Panc1 (cell line): Measurements from ENCODE around the gene PRKACB. TPM values are rescaled to one million over a fixed set of nuclear protein-coding genes. Genes with fewer than 3 reads are reported as not detected.

Experiments used
- ATAC-seq: fragments of 200-7000 bp; cut with Tn5 transposase; 2 replicates; pipeline ENCODE4 v1.9.1; 2020; ENCODE audit warnings: mild to moderate bottlenecking, moderate library complexity
- BruUV-seq: library from RNA; stranded (reverse); fragments of 400-500 nt; replicated peaks from 2 replicates; lab custom pipeline; 2021; lab: Mats Ljungman, UMichigan
- CTCF ChIA-PET: fragments of 300-600 bp; sonication (Branson Sonifier 250); formaldehyde crosslinking; loops from one replicate; lab custom pipeline; 2022; ENCODE audit warnings: antibody characterized with exemption; lab: Charles Lee
- POLR2A ChIA-PET: fragments of 300-600 bp; sonication (Branson Sonifier 250); formaldehyde crosslinking; loops from one replicate; lab custom pipeline; 2022; ENCODE audit warnings: antibody characterized with exemption; lab: Charles Lee
- DNase-seq: peaks from one replicate; pipeline ENCODE4 v3.0.0-alpha.2; 2010; ENCODE audit warnings: low read depth, low spot score
- H3K27ac ChIP-seq: 2 replicates; pipeline ENCODE4 v1.5.1; 2011; ENCODE audit warnings: mild to moderate bottlenecking, low read length, inconsistent platforms
- H3K27me3 ChIP-seq: fragments of 200-500 bp; sonication (Bioruptor generic); 2 replicates; pipeline ENCODE4 v1.6.0; 2014; ENCODE audit warnings: low read length, inconsistent platforms; ENCODE audit not compliant: control insufficient read depth, insufficient read depth
- H3K36me3 ChIP-seq: fragments of 200-500 bp; sonication (Bioruptor generic); 2 replicates; pipeline ENCODE4 v1.5.1; 2014; ENCODE audit warnings: inconsistent platforms, mild to moderate bottlenecking, low read length, moderate library complexity; ENCODE audit not compliant: control insufficient read depth, insufficient read depth
- H3K4me1 ChIP-seq: 2 replicates; pipeline ENCODE4 v1.5.1; 2011; ENCODE audit warnings: inconsistent platforms, mild to moderate bottlenecking, low read length, moderate library complexity; ENCODE audit not compliant: control insufficient read depth, insufficient read depth
- H3K4me3 ChIP-seq, 2 experiments: 2 replicates each; pipeline ENCODE4 v1.5.1; 2011 to 2012; ENCODE audit warnings: low read depth in 2 of 2, low read length in 2 of 2, mild to moderate bottlenecking in 2 of 2, inconsistent platforms in 1 of 2, moderate library complexity in 1 of 2
- H3K9me3 ChIP-seq: fragments of 200-500 bp; sonication (Bioruptor generic); 2 replicates; pipeline ENCODE4 v1.5.1; 2014; ENCODE audit warnings: low read depth, mild to moderate bottlenecking, inconsistent platforms, low read length, moderate library complexity; ENCODE audit not compliant: control insufficient read depth, insufficient read depth
- CTCF ChIP-seq: fragments of 450-650 bp; IDR thresholded peaks from 2 replicates; pipeline ENCODE4 v1.5.1; 2017; ENCODE audit warnings: mild to moderate bottlenecking
- POLR2AphosphoS5 ChIP-seq: IDR thresholded peaks from 2 replicates; pipeline ENCODE4 v1.6.1; 2012; ENCODE audit warnings: mild to moderate bottlenecking, low read depth, low read length, moderate library complexity
- REST ChIP-seq, 2 experiments: IDR thresholded peaks; 2 replicates each; pipeline ENCODE4 v1.6.1; 2011 to 2012; ENCODE audit warnings: low read depth in 2 of 2, control low read depth in 1 of 2, low read length in 1 of 2, mild to moderate bottlenecking in 1 of 2, moderate library complexity in 1 of 2; ENCODE audit not compliant: insufficient read depth in 1 of 2
- SIN3A ChIP-seq: IDR thresholded peaks from 2 replicates; pipeline ENCODE4 v1.6.1; 2012; ENCODE audit warnings: low read depth, mild to moderate bottlenecking, low read length, moderate library complexity, borderline replicate concordance; ENCODE audit not compliant: insufficient read depth
- TCF7L2 ChIP-seq: IDR thresholded peaks from 2 replicates; pipeline ENCODE4 v1.6.1; 2011; ENCODE audit warnings: mild to moderate bottlenecking, low read depth, low read length, inconsistent platforms
- in situ Hi-C: cut with HindIII; loops from 2 replicates; pipeline ENCODE4 v1.10.0; 2016; ENCODE audit warnings: low sequenced_read_pairs, low pct_unique_long_range_greater_than_20kb
- intact Hi-C: fragments of 100-400 bp; cut with micrococcal nuclease; formaldehyde crosslinking; loops from one replicate; pipeline ENCODE4 v1.10.0; 2022; ENCODE audit not compliant: unreplicated experiment
- total RNA-seq: library from RNA; stranded (reverse); gene quantifications from one replicate; pipeline ENCODE4 v1.2.1, GENCODE V29; 2021; ENCODE audit not compliant: unreplicated experiment

The PRKACB gene
- total RNA-seq, 1 experiment from 2014 or later: 54.9 TPM

GRCh38 chr1:84259376-84259775, 115.3 kb downstream of the PRKACB start:
- ATAC-seq: no peak
- ChIA-PET POLR2A (no interaction called here), CTCF (no interaction called here)
- no peak for DNase-seq
- BruUV-seq: no TSS peak
- peaks cover 10% of the 10 kb centered on the region for H3K4me1 ChIP-seq
- no peaks in the 10 kb centered on the region for H3K36me3 ChIP-seq
- intact Hi-C loops: no loop called here
- no peak overlapping the region for H3K27ac ChIP-seq
- no peak for TF ChIP-seq REST (IDR thresholded peaks at IDR 0.05; ENCODE audit: insufficient read depth in 1 of 2, low read depth in 2 of 2, low read length in 1 of 2)
- no peak for TF ChIP-seq CTCF
- TF ChIP-seq TCF7L2: no peak
- TF ChIP-seq SIN3A: no peak
- no peak for TF ChIP-seq POLR2AphosphoS5
- in situ Hi-C loops: no loop called here
- no peak overlapping the region for H3K4me3 ChIP-seq
- no peaks in the 10 kb centered on the region for H3K27me3 ChIP-seq
- no peaks in the 10 kb centered on the region for H3K9me3 ChIP-seq

GRCh38 chr1:84259989-84260388, 115.9 kb downstream of the PRKACB start:
- ChIA-PET POLR2A (no interaction called here), CTCF (no interaction called here)
- Histone ChIP-seq H3K4me1 (peaks cover 5% of the 10 kb centered on the region), H3K4me3 (no peak overlapping the region), H3K36me3 (no peaks in the 10 kb centered on the region), H3K27me3 (no peaks in the 10 kb centered on the region), H3K9me3 (no peaks in the 10 kb centered on the region), H3K27ac (no peak overlapping the region)
- DNase-seq (no peak), ATAC-seq (no peak)
- in situ Hi-C loops (no loop called here), intact Hi-C loops (no loop called here)
- no peak for TF ChIP-seq CTCF
- no peak for TF ChIP-seq REST (IDR thresholded peaks at IDR 0.05; ENCODE audit: insufficient read depth in 1 of 2, low read depth in 2 of 2, low read length in 1 of 2)
- no peak for TF ChIP-seq TCF7L2
- no peak for TF ChIP-seq SIN3A
- TF ChIP-seq POLR2AphosphoS5: no peak
- no TSS peak for BruUV-seq
